A172 (cell line): ENCODE measurements around the gene TRIM34. TPM values are rescaled to one million over a fixed set of nuclear protein-coding genes. Genes with fewer than 3 reads are reported as not detected.
"Not testable (repeated sequence)": the region's sequence is repeated elsewhere in the genome, so short reads cannot be mapped to it uniquely, and the experiment has no call there.

Experiments used
- DNase-seq: peaks from one replicate; pipeline ENCODE4 v3.0.0-alpha.2; 2015; ENCODE audit warnings: low spot score
- total RNA-seq: library from RNA; depleted of rRNA; stranded (reverse); fragments of >200 nt; shearing (Covaris generic); gene quantifications from 2 replicates; pipeline ENCODE4 v1.2.3, GENCODE V29; 2014

TRIM34 gene
- total RNA-seq, 1 experiment from 2014 or later: 18.4 TPM

- no peak for DNase-seq
Measured at GRCh38 chr11:5621580-5621979, 3.2 kb upstream of the TRIM34 start.

DNA sequence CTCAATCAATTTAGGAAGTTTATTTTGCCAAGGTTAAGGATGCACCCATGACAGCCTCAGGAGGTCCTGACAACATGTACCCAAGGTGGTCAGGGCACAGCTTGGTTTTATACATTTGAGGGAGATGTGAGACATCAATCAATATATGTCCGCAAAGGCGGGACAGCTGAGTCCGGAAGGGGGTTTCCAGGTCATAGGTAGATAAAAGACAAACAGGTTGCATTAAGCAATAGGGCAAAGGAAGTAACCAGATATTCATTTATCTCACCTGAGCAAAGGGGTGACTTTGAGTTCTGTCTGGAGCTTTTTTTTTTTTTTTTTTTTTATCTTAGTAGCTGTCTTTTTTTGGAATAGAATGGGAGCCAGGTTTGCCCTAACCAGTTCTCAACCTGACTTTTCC, 2.0 kb upstream of the TRIM34 start:
- no peak for DNase-seq

DNA sequence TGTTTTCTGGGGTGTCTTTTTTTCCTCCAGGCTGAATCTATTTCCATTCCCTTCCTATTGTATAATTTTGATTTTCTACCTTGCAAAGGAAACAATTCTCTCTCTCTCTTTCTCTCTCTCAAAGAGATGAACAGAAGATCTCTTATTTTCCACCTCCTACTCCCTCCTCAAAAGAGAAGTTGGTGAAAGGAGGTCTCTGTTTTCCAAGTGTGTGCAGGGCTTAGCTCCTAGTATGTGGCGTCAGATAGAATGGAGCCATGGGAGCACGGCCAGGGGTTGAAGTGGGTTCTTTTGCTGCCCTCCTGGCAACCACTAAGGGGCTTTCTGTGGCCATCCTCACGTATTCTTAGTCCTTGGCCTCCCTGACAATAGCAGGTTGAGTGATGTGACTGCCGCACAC, 480 bp downstream of the TRIM34 start:
- no peak for DNase-seq

- no peak for DNase-seq
Measured at GRCh38 chr11:5626196-5626595, 1.4 kb downstream of the TRIM34 start.

- DNase-seq: no peak
Measured at GRCh38 chr11:5631417-5631816, 6.6 kb downstream of the TRIM34 start.

DNA sequence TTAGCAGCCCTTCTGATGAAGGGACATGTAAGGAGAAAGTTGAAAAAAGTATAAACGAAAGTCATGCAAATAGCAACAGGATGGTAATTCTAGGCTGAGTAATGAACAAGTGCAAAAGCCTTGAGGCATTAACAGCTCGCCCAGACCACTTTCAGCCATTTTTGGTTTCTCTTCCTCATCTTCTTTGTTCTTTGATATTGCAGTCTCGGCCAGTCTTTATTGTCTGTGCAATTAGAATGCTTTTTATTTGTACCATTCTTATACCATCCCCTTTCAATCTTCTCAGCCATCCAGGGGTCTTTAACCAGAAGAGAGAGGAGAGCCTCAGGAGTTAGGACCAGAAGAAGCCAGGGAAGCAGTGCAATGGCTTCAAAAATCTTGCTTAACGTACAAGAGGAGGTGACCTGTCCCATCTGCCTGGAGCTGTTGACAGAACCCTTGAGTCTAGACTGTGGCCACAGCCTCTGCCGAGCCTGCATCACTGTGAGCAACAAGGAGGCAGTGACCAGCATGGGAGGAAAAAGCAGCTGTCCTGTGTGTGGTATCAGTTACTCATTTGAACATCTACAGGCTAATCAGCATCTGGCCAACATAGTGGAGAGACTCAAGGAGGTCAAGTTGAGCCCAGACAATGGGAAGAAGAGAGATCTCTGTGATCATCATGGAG, 7.3 kb downstream of the TRIM34 start:
- no peak for DNase-seq

GRCh38 chr11:5639953-5640352, 15.2 kb downstream of the TRIM34 start:
- no peak for DNase-seq

DNA sequence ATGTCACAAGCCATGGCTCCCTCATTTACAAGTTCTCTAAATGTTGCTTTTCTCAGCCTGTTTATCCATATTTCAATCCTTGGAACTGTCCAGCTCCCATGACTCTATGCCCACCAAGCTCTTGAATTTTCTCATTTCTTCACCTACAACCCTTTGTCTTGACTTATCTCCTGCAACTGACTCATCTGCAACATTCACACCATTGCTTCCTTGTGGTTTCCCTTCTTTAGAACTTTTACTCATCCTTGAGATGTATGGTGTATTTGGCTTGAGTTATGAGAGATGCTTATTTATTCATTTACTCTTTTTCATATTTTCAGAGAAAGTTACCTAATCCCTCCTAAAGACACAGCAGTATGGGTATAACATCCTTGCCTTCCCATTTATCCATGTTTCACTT, 18.8 kb downstream of the TRIM34 start:
- DNase-seq: no peak

GRCh38 chr11:5646139-5646538, 21.3 kb downstream of the TRIM34 start:
- DNase-seq: no peak

DNA sequence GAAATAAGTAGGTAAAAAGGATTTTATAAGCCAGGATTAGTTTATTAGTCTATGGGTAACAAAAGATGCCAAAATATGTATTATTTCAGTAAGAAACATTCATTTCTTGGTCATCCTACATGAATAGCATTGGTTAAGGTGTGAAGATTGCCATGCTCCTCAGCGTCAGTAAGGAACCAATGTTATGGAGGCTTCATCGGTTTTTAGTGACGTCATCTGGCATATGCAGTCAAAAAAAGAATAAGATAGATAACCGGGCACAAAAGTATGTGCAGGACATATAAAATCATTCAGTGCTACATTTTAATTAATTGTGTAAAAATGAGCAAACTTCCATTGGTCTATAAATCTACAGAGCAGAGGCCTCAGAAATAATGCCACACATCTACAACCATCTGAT, 30.7 kb downstream of the TRIM34 start:
- DNase-seq: no peak

GRCh38 chr11:5656956-5657355, 32.2 kb downstream of the TRIM34 start:
- not testable (repeated sequence) for DNase-seq

GRCh38 chr11:5658318-5658717, 33.5 kb downstream of the TRIM34 start:
- no peak for DNase-seq

GRCh38 chr11:5663511-5663910, 38.7 kb downstream of the TRIM34 start:
- no peak for DNase-seq

- no peak for DNase-seq
Measured at GRCh38 chr11:5665051-5665570, 40.3 kb downstream of the TRIM34 start.

DNA sequence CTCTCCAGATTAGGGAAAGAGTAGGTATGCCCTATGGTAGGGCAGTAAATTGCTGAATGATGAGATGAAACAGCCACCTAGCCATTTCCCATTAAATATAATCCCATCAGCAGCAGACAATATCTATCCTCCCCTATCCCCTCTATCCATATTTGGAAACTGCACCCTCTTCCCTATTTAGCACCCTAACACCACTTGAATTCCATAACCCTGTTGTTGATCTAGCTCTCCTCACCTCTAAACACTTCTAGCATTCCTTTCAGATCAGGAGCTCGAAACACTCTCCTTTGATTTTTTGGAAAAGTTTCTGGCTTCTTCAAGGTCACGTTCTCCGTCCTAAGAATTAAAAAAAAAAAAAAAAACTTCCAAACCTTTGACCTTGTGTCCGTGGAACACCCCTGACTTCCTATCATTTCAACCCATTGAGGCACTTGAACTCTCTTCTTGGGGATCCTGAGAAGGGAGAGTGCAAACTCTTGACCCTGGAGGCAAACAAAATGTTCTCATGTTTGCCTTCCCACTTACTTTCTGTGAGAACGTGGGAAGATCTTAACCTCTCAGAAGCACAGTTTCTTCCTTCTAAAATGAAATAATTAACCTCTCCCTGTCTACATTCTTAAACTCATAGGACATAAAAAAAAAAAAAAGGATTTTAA, 41.1 kb downstream of the TRIM34 start:
- no peak for DNase-seq

DNA sequence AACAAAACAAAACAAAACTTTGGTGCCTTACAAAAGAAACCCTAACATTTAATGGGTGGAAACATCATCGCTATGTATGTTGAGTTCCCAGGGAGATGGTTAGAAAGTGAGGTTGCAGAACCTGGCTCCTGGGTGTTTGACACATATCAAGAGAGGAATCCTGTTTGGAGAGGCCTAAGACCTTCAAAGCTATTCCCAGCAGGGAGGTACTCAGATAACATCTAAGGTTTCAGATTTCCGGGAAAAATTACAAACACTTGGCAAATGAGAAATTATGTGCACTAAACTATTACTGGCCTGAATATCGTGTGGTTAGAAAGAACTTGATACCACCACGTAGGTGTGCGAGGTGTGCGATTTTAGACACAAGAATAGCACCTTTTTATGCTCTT, 41.6 kb downstream of the TRIM34 start:
- DNase-seq: no peak

DNA sequence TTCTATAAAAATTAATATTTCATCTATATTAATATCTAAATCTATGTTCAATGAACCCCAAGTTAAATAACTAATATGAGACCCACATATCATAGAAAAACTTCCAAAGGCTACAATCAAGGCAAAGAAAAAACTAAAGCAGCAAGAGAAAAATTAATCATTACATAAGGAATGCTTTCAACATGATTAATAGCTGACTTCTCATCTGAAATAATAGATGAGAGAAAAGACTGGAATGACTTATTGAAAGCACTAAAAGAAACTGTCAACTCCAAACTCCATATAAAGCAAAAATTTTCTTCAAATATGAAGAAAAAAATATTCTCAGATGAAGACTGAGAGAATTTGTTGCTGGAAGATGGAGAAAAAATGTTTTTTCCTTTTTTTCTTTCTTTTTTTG, 47.0 kb downstream of the TRIM34 start:
- DNase-seq: no peak

GRCh38 chr11:5674391-5674790, 49.6 kb downstream of the TRIM34 start:
- no peak for DNase-seq

- DNase-seq: no peak
Measured at GRCh38 chr11:5679811-5680210, 55.0 kb downstream of the TRIM34 start.

DNA sequence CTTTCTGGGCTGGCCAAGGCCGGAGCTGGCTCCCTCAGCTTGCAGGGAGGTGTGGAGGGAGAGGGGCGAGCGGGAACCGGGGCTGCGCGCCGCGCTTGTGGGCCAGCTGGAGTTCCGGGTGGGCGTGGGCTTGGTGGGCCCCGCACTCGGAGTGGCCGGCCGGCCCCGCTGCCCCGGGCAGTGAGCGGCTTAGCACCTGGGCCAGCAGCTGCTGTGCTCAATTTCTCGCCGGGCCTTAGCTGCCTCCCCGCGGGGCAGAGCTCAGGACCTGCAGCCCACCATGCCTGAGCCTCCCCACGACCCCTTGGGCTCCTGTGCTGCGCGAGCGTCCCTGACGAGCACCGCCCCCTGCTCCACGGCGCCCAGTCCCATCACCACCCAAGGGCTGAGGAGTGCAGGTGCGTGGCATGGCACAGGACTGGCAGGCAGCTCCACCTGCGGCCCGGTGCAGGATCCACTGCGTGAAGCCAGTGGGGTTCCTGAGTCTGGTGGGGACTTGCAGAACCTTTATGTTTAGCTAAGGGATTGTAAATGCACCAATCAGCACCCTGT, 58.2 kb downstream of the TRIM34 start:
- DNase-seq: not testable (repeated sequence)

- peak; percentile 24 for DNase-seq
Measured at GRCh38 chr11:5683620-5684019, 58.8 kb downstream of the TRIM34 start.

DNA sequence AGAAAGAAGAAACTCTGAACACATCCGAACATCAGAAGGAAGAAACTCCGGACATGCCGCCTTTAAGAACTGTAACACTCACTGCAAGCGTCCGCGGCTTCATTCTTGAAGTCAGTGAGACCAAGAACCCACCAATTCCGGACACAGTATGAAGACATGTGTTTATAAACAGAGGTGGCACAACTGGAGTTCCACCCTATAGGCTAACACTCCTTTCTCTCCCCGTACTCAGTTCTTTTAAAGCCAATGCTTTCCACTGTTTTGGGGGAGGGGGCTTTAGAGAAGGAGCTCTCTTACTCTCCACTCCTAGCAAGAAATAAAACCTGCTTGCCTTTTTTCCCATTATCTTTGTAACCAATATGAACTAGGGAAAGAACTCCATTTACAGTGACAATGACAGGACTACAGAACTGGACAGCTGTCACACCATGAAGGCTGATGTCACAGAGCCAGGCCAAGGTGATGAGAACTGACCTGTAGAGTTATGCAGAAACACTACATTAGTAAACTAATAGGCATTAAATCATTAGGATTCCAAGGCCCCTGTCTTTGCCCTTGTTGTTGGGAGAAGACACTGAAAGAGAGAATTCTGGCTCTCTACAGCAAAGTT, 59.3 kb downstream of the TRIM34 start:
- DNase-seq: peak; percentile 11
